Fibroblast of the aortic adventitia (primary cell): ENCODE results near the gene ANKRD26. TPM values are rescaled to one million over a fixed set of nuclear protein-coding genes. Genes with fewer than 3 reads are reported as not detected.

Experiments
- DNase-seq: peaks from one replicate; pipeline ENCODE4 v3.0.0-alpha.2; 2010; ENCODE audit warnings: low read depth
- H3K4me3 ChIP-seq: 2 replicates; pipeline ENCODE4 v1.5.1; 2011; ENCODE audit warnings: low read depth, mild to moderate bottlenecking, control low read depth, low read length, moderate library complexity
- CTCF ChIP-seq: IDR thresholded peaks from 2 replicates; pipeline ENCODE4 v1.5.1; 2011; ENCODE audit warnings: mild to moderate bottlenecking, low read length, control low read depth, inconsistent platforms; ENCODE audit not compliant: insufficient read depth
- total RNA-seq: library from RNA; depleted of rRNA; stranded (reverse); fragments of >200 nt; gene quantifications from 2 replicates; pipeline ENCODE4 v1.2.3, GENCODE V29; 2012; ENCODE audit warnings: low replicate concordance

Gene ANKRD26
- total RNA-seq = 10.1 and 16.0 TPM in 2 replicates

- peak; percentile 97 for DNase-seq
- peak within 1 kb of the TSS; percentile 90 for H3K4me3 ChIP-seq
- no peak for TF ChIP-seq CTCF
These were observed at the start of gene ANKRD26 for GRCh38 chr10:27099916-27100812. ANKRD26 (minus strand) TSS chr10:27100494; CDS start chr10:27100326, 168 bp downstream.

GRCh38 chr10:27147701-27148100, 47.4 kb upstream of the ANKRD26 start:
- no peak overlapping the region for H3K4me3 ChIP-seq
- DNase-seq = peak; percentile 5
- no peak for TF ChIP-seq CTCF

DNA sequence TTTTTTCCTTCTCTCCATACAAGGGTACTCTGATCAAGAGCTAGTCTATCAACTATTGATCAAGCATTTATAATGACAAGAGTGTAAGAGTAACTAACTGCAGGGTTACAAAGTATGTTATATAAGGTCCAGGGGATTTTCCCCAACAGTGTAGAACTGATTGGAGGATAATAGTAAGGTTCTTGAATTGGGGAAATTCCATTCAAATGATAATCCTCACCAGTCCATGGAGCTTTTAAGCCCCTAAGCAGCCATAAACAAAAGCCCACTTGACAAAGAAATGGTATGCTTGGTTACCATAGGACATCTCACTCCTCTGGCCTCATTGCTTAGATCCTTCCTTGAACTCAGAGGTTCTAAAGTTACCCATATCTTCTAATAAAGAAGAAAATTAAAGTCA, 45.6 kb upstream of the ANKRD26 start:
- no peak for TF ChIP-seq CTCF
- no peak overlapping the region for H3K4me3 ChIP-seq
- DNase-seq = no peak

- no peak for TF ChIP-seq CTCF
- no peak overlapping the region for H3K4me3 ChIP-seq
- no peak for DNase-seq
These were observed 43.4 kb upstream of the ANKRD26 start for GRCh38 chr10:27143686-27144085.

- TF ChIP-seq CTCF = no peak
- H3K4me3 ChIP-seq = no peak overlapping the region
These were observed 38.0 kb upstream of the ANKRD26 start for GRCh38 chr10:27138277-27138676.

DNA sequence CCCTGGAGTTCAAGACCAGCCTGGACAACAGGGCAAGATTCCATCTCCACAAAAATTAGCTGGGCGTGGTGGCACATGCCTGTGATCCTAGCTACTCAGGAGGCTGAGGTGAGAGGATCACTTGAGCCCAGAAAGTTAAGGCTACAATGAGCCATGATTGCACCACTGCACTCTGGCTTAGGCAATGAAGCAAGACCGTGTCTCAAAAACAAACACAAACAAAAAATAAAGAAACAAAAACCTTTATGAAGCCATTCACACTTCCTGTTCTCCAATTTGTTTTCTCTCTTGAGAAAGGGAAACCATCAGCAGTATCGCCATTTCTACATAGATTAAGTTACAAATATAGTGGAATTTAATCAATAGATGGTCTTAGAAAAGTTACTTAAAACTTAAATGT, 34.1 kb upstream of the ANKRD26 start:
- no peak for TF ChIP-seq CTCF
- no peak overlapping the region for H3K4me3 ChIP-seq
- DNase-seq = no peak

More at GRCh38 chr10:27138277-27138676, 38.0 kb upstream of the ANKRD26 start:
- DNase-seq = no peak
